ENCODE measurements around the gene EVA1A.

EVA1A gene

GRCh38 chr2:75592888-75593287 is 32.1 kb upstream of the EVA1A start:
- in situ Hi-C loops (cut with HindIII; ENCODE audit: low sequenced_read_pairs) = no loop called here

GRCh38 chr2:75592030-75592429 is 31.3 kb upstream of the EVA1A start:
- in situ Hi-C loops (cut with HindIII; ENCODE audit: low sequenced_read_pairs) = no loop called here

- in situ Hi-C loops (cut with HindIII; ENCODE audit: low sequenced_read_pairs) = no loop called here
Observed at GRCh38 chr2:75589391-75590105, 28.8 kb upstream of the EVA1A start.

- in situ Hi-C loops (cut with HindIII; ENCODE audit: low sequenced_read_pairs) = no loop called here
Observed at GRCh38 chr2:75587954-75588587, 27.3 kb upstream of the EVA1A start.

GRCh38 chr2:75586971-75587370 is 26.2 kb upstream of the EVA1A start:
- in situ Hi-C loops (cut with HindIII; ENCODE audit: low sequenced_read_pairs) = no loop called here

- in situ Hi-C loops (cut with HindIII; ENCODE audit: low sequenced_read_pairs) = no loop called here
Observed at GRCh38 chr2:75582840-75583239, 22.1 kb upstream of the EVA1A start.

- in situ Hi-C loops (cut with HindIII; ENCODE audit: low sequenced_read_pairs) = no loop called here
Observed at GRCh38 chr2:75580606-75581005, 19.9 kb upstream of the EVA1A start.

GRCh38 chr2:75580156-75580555 is 19.4 kb upstream of the EVA1A start:
- in situ Hi-C loops (cut with HindIII; ENCODE audit: low sequenced_read_pairs) = no loop called here

- in situ Hi-C loops (cut with HindIII; ENCODE audit: low sequenced_read_pairs) = no loop called here
Observed at GRCh38 chr2:75579186-75579585, 18.4 kb upstream of the EVA1A start.

- in situ Hi-C loops (cut with HindIII; ENCODE audit: low sequenced_read_pairs) = no loop called here
Observed at GRCh38 chr2:75577280-75577679, 16.5 kb upstream of the EVA1A start.

- in situ Hi-C loops (cut with HindIII; ENCODE audit: low sequenced_read_pairs) = no loop called here
Observed at GRCh38 chr2:75574106-75574505, 13.4 kb upstream of the EVA1A start.

GRCh38 chr2:75573145-75573878 is 12.6 kb upstream of the EVA1A start:
- in situ Hi-C loops (cut with HindIII; ENCODE audit: low sequenced_read_pairs) = no loop called here

- in situ Hi-C loops (cut with HindIII; ENCODE audit: low sequenced_read_pairs) = no loop called here
Observed at GRCh38 chr2:75571730-75572430, 11.1 kb upstream of the EVA1A start.

- in situ Hi-C loops (cut with HindIII; ENCODE audit: low sequenced_read_pairs) = no loop called here
Observed at GRCh38 chr2:75570948-75571729, 10.4 kb upstream of the EVA1A start.

- in situ Hi-C loops (cut with HindIII; ENCODE audit: low sequenced_read_pairs) = no loop called here
Observed at GRCh38 chr2:75570024-75570947, 9.5 kb upstream of the EVA1A start.

GRCh38 chr2:75569546-75569945 is 8.8 kb upstream of the EVA1A start:
- in situ Hi-C loops (cut with HindIII; ENCODE audit: low sequenced_read_pairs) = no loop called here

- in situ Hi-C loops (cut with HindIII; ENCODE audit: low sequenced_read_pairs) = no loop called here
Observed at GRCh38 chr2:75568174-75568573, 7.4 kb upstream of the EVA1A start.

- in situ Hi-C loops (cut with HindIII; ENCODE audit: low sequenced_read_pairs) = no loop called here
Observed at GRCh38 chr2:75565472-75566462, 5.0 kb upstream of the EVA1A start.

Measured in endothelial cell of hepatic sinusoid (primary cell).